Endothelial cell of umbilical vein (primary cell): ENCODE results near the gene SOX9. TPM values are rescaled to one million over a fixed set of nuclear protein-coding genes. Genes with fewer than 3 reads are reported as not detected.

Experiments used
- BruUV-seq: library from RNA; stranded (reverse); fragments of 400-500 nt; replicated peaks from 2 replicates; lab custom pipeline; 2021; lab: Mats Ljungman, UMichigan
- CTCF ChIA-PET: fragments of 300-600, 350-600 bp; sonication (Branson Sonifier 250); formaldehyde crosslinking; loops from one replicate; lab custom pipeline; 2021; ENCODE audit warnings: antibody characterized with exemption, inconsistent platforms; lab: Charles Lee
- POLR2A ChIA-PET: fragments of 300-600, 350-600 bp; sonication (Branson Sonifier 250); formaldehyde crosslinking; loops from one replicate; lab custom pipeline; 2021; ENCODE audit warnings: antibody characterized with exemption, inconsistent platforms; lab: Charles Lee
- DNase-seq: peaks from one replicate; pipeline ENCODE4 v3.0.0-alpha.2; 2011; ENCODE audit warnings: low read depth, low spot score
- FAIRE-seq: peaks from 2 replicates; lab custom pipeline; 2011; peaks lifted over from hg19 to GRCh38; lab: Jason Lieb, UNC
- H2AFZ ChIP-seq: 2 replicates; pipeline ENCODE4 v1.6.0; 2012; ENCODE audit warnings: low read depth, low read length, control low read depth, inconsistent platforms
- H3K27ac ChIP-seq: 2 replicates; pipeline ENCODE4 v1.5.1; 2011; ENCODE audit warnings: low read depth, mild to moderate bottlenecking, control low read depth, low read length, moderate library complexity; ENCODE audit not compliant: insufficient read depth
- H3K27me3 ChIP-seq, 2 experiments: 2 replicates each; pipeline versions ENCODE4 v1.6.0 to v1.6.1; 2011; ENCODE audit warnings: low read length in 2 of 2, mixed read lengths in 1 of 2; ENCODE audit not compliant: control insufficient read depth in 2 of 2, insufficient read depth in 2 of 2
- H3K36me3 ChIP-seq, 2 experiments: 2 replicates in 1 of 2; 3 replicates in 1 of 2; pipeline ENCODE4 v1.5.1; 2011; ENCODE audit warnings: low read length in 2 of 2, mild to moderate bottlenecking in 1 of 2, moderate library complexity in 1 of 2; ENCODE audit not compliant: control insufficient read depth in 2 of 2, insufficient read depth in 2 of 2; ENCODE audit errors: extremely low read depth in 1 of 2
- H3K4me1 ChIP-seq: 3 replicates; pipeline ENCODE4 v1.5.1; 2011; ENCODE audit warnings: mild to moderate bottlenecking, low read length; ENCODE audit not compliant: control insufficient read depth, insufficient read depth; ENCODE audit errors: extremely low read depth
- H3K4me2 ChIP-seq: 2 replicates; pipeline ENCODE4 v1.6.1; 2011; ENCODE audit warnings: low read length, control low read depth, mixed read lengths; ENCODE audit not compliant: insufficient read depth
- H3K4me3 ChIP-seq, 3 experiments: fragments of 200-600 bp in 1 of 3; sonication (generic), shearing (Covaris generic) in 1 of 3; replicated peaks in 1 of 3; 2 replicates each; pipeline ENCODE4 v1.5.1; 2011 to 2016; ENCODE audit warnings: control low read depth in 3 of 3, low read length in 3 of 3, mild to moderate bottlenecking in 2 of 3, inconsistent platforms in 1 of 3, low read depth in 1 of 3, moderate library complexity in 1 of 3; ENCODE audit not compliant: insufficient read depth in 1 of 3
- H3K79me2 ChIP-seq: 2 replicates; pipeline ENCODE4 v1.6.0; 2012; ENCODE audit warnings: low read length, inconsistent platforms; ENCODE audit not compliant: control insufficient read depth, insufficient read depth
- H3K9ac ChIP-seq: replicated peaks from 2 replicates; pipeline ENCODE3; 2011; ENCODE audit warnings: low read length, control low read depth; ENCODE audit not compliant: insufficient read depth; ENCODE audit errors: extremely low read depth
- H3K9me1 ChIP-seq: replicated peaks from 3 replicates; pipeline ENCODE4 v1.6.0; 2011; ENCODE audit warnings: mild to moderate bottlenecking, low read length; ENCODE audit not compliant: control insufficient read depth, insufficient read depth; ENCODE audit errors: extremely low read depth
- H3K9me3 ChIP-seq: replicated peaks from 2 replicates; pipeline ENCODE4 v1.5.1; 2012; ENCODE audit warnings: low read length, inconsistent platforms; ENCODE audit not compliant: control insufficient read depth, insufficient read depth
- H4K20me1 ChIP-seq: replicated peaks from 2 replicates; pipeline ENCODE3; 2011; ENCODE audit warnings: mild to moderate bottlenecking, low read length; ENCODE audit not compliant: control insufficient read depth, insufficient read depth; ENCODE audit errors: extremely low read depth
- EZH2 ChIP-seq: IDR thresholded peaks from 2 replicates; pipeline ENCODE4 v1.6.1; 2012; ENCODE audit warnings: borderline replicate concordance, low read depth, mild to moderate bottlenecking, moderate library complexity, low read length, inconsistent platforms; ENCODE audit not compliant: severe bottlenecking
- FOS ChIP-seq: IDR thresholded peaks from 2 replicates; pipeline ENCODE4 v1.6.1; 2011; ENCODE audit warnings: mild to moderate bottlenecking, low read length, moderate library complexity, borderline replicate concordance; ENCODE audit not compliant: insufficient read depth
- GATA2 ChIP-seq: IDR thresholded peaks from 2 replicates; pipeline ENCODE4 v1.7.0; 2011; ENCODE audit warnings: low read depth, mild to moderate bottlenecking, moderate library complexity, mixed read lengths, low read length; ENCODE audit not compliant: insufficient read length, insufficient read depth
- JUN ChIP-seq: IDR thresholded peaks from 2 replicates; pipeline ENCODE4 v1.6.1; 2011; ENCODE audit warnings: borderline replicate concordance, low read depth; ENCODE audit not compliant: insufficient read length, insufficient read depth
- MYC ChIP-seq: IDR thresholded peaks from one replicate; pipeline ENCODE4 v1.6.1; 2011; ENCODE audit warnings: mild to moderate bottlenecking, low read depth, low read length
- POLR2A ChIP-seq: IDR thresholded peaks from 2 replicates; pipeline ENCODE4 v1.6.1; 2012; ENCODE audit warnings: low read depth, mild to moderate bottlenecking, control low read depth, low read length
- POLR2AphosphoS5 ChIP-seq: IDR thresholded peaks from 2 replicates; pipeline ENCODE4 v1.6.1; 2012; ENCODE audit warnings: low read depth, mild to moderate bottlenecking, control low read depth, low read length, moderate library complexity; ENCODE audit not compliant: insufficient read depth
- dilution Hi-C: fragments of 300-500 bp; cut with MboI; formaldehyde crosslinking; loops from one replicate; pipeline ENCODE4 v1.15.0; 2019; ENCODE audit warnings: low sequenced_read_pairs; ENCODE audit not compliant: extremely low pct_ligation_motif_present
- intact Hi-C: fragments of 100-400 bp; cut with micrococcal nuclease; formaldehyde crosslinking; loops from one replicate; pipeline ENCODE4 v1.10.0; 2022
- polyA plus RNA-seq, 4 experiments: library from polyadenylated mRNA; depleted of rRNA in 3 of 4; stranded (reverse) in 3 of 4; unstranded in 1 of 4; fragments of >200 nt; gene quantifications; 2 replicates each; pipeline versions ENCODE4 v1.2.1 to v1.2.3, GENCODE V29; 2011 to 2012; ENCODE audit warnings: missing spikeins in 1 of 4
- total RNA-seq: library from RNA; stranded (reverse); gene quantifications from 2 replicates; pipeline ENCODE4 v1.2.3, GENCODE V29; 2021
- TF ChIP-seq, protein P1 (sequence below), 2 donors: IDR thresholded peaks; 1 replicate in 1 of 2; 2 replicates in 1 of 2; pipeline ENCODE4 v1.5.1; 2011; ENCODE audit warnings: low read length in 2 of 2, mild to moderate bottlenecking in 2 of 2, moderate library complexity in 2 of 2, control low read depth in 1 of 2, inconsistent platforms in 1 of 2, low read depth in 1 of 2; ENCODE audit not compliant: insufficient read depth in 1 of 2; ENCODE audit errors: extremely low read depth in 1 of 2
- TF ChIP-seq, protein P2 (sequence below): IDR thresholded peaks from 2 replicates; pipeline ENCODE4 v1.6.1; 2011; ENCODE audit not compliant: insufficient read depth, insufficient read length

The SOX9 gene
- total and polyA plus RNA-seq, 2 donors (not counting 3 experiments of a cell fraction or from before 2014, with no cell fraction given) = not detected

DNA sequence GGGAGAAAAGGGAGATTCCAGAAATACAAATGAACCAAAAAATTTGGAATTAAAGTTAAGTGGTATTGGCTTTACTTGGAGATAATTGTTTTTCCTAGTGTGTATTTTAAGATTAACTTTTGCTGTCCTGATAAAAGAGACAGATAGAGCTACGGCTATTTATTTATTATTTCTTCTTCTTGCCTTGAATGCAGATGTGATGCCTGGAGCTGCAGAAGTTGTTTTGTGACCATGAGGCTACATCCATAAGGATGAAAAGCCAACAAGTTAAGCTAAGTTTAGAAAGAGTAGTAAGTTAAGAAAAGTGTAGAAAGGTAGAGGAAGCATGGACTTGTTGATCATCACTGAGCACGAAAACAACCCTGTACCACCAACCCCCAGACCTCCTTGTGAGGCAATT, 41.7 kb downstream of the SOX9 start:
- Histone ChIP-seq H3K36me3 (no peaks in the 10 kb centered on the region), H2AFZ (no peak overlapping the region), H3K4me3 (no peak overlapping the region), H3K27ac (no peak overlapping the region), H3K4me2 (no peak overlapping the region), H3K79me2 (no peaks in the 10 kb centered on the region), H3K4me1 (no peaks in the 10 kb centered on the region), H3K9me1 (no peaks in the 10 kb centered on the region), H4K20me1 (no peaks in the 10 kb centered on the region), H3K27me3 (no peaks in the 10 kb centered on the region), H3K9me3 (peaks cover 2% of the 10 kb centered on the region), H3K9ac (no peak overlapping the region)
- ChIA-PET CTCF (no interaction called here), POLR2A (no interaction called here)
- TF ChIP-seq MYC = no peak
- TF ChIP-seq JUN = no peak
- TF ChIP-seq POLR2AphosphoS5 = no peak
- TF ChIP-seq POLR2A = no peak
- TF ChIP-seq, protein P1, sequence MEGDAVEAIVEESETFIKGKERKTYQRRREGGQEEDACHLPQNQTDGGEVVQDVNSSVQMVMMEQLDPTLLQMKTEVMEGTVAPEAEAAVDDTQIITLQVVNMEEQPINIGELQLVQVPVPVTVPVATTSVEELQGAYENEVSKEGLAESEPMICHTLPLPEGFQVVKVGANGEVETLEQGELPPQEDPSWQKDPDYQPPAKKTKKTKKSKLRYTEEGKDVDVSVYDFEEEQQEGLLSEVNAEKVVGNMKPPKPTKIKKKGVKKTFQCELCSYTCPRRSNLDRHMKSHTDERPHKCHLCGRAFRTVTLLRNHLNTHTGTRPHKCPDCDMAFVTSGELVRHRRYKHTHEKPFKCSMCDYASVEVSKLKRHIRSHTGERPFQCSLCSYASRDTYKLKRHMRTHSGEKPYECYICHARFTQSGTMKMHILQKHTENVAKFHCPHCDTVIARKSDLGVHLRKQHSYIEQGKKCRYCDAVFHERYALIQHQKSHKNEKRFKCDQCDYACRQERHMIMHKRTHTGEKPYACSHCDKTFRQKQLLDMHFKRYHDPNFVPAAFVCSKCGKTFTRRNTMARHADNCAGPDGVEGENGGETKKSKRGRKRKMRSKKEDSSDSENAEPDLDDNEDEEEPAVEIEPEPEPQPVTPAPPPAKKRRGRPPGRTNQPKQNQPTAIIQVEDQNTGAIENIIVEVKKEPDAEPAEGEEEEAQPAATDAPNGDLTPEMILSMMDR (IDR thresholded peaks at IDR 0.05; ENCODE audit: extremely low read depth in 1 of 2, insufficient read depth in 1 of 2, low read depth in 1 of 2, low read length in 2 of 2) = no peak
- no peak for TF ChIP-seq FOS
- TF ChIP-seq, protein P2, sequence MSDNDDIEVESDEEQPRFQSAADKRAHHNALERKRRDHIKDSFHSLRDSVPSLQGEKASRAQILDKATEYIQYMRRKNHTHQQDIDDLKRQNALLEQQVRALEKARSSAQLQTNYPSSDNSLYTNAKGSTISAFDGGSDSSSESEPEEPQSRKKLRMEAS = no peak
- TF ChIP-seq EZH2 = no peak
- TF ChIP-seq GATA2 = no peak
- no TSS peak for BruUV-seq
- DNase-seq = no peak
- no peak for FAIRE-seq
- intact Hi-C loops = no loop called here
- dilution Hi-C loops = no loop called here
